ENCODE measurements around the gene DLX5.
A peak's percentile ranks its signal among the peaks of the same experiment; 100 is the strongest.
"Not testable (repeated sequence)": the region's sequence is repeated elsewhere in the genome, so short reads cannot be mapped to it uniquely, and the experiment has no call there.

DLX5 gene

DNA sequence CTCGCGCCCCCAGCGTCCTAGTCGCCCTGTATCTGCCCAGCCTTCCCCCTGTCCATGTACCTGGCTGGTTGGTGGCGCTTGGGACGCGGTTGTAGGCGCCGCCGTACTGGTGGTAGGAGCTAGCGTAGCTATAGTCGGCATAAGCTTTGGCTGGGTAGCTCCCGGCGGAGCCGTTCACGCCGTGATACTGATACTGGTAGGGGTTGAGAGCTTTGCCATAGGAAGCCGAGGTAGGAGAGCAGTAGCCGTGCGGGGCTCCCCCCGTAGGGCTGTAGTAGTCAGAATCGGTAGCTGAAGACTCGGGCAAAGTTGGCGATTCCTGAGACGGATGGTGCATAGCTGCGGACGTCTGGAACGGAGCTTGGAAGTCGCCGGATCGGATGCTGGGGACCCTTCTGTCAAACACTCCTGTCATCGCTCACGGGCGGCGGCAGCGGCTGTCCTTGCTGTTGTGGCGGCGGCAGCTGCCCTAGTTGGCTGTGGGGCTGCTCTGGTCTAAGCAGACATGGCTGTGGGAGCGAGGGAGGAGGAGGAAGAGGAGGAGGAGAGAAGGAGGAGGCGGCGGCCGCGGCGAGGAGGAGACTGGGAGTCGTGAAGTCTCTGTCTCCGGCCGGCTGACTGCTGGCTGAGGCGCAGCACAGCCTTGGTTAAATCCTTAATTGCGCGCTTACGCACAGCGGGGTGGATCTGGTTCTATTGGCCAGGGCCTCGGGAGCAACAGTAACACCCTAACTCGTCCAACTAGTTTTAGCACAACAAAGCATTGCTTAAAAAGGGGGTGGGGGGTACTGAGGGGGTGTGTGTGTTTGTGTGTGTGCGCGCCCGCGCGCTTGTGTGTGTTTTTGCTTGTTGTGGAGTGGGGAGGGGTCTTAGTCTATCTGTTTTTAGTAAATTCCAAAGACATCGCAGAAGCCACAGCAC, at the start of gene DLX5:
TSS of gene DLX5 (minus strand) at position 623 of the 921 bp plus-strand sequence. CDS start at position 415, 208 bp downstream.
- no peak for DNase-seq

DNA sequence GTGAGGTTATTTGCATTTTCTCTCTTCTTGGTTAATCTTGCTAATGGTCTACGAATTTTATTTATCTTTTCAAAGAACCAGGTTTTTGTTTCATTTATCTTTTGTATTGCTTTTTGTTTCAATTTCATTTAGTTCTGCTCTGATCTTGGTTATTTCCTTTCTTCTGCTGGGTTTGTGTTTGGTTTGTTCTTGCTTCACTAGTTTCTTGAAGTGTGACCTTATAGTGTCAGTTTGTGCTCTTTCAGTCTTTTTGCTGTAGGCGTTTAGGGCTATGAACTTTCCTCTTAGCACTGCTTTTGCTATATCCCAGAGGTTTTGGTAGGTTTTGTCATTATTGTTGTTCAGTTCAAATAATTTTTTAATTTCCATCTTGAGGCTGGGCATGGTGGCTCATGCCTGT, 47.4 kb upstream of the DLX5 start:
- not testable (repeated sequence) for DNase-seq

DNA sequence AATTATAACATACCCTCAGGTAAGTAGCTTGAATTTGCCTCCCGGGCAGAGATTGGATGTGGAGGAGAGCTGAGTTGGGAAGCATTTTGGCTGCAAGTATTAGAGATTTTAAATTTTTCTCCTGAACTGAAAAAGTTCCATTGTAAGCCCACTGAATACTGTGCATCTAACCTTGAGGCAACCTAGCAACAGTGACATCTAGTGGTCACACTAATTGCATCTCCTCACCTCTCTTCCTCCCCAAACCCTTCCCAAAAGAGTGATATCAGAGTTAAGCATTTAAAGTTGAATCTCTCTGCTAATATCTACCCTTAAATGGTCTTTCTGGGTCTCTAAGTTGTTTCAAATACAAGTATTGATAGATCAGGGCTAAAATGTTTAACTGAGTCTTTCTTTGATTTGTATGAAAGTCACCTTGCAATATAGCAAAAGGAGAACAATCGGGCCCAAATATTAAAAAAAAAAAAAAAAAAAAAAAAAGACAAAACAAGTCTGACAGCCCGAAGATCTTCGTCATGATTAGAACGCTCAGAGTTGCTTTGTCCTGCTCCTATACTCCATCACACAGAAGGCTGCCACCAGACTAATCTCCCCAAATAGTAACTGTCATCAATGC, 40.4 kb upstream of the DLX5 start:
- no peak for DNase-seq

DNA sequence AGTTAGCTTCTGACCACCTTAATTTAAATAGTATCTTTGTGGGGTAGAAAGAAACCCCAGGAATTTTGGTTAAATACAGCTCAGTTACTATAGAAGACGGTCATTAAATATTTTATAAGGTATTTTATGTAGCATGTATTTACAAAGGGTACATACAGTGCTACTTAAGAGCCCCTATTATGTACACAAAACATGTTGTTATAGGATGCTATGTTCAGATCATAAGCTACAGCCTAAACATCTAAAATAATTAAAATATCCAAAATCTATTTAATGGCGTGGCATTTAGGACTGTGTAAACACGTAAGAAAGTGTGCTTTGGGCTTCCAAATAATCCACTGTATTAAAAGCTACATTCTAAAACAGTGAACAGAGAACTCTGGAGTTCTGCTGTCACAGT, 39.4 kb upstream of the DLX5 start:
- DNase-seq = no peak

DNA sequence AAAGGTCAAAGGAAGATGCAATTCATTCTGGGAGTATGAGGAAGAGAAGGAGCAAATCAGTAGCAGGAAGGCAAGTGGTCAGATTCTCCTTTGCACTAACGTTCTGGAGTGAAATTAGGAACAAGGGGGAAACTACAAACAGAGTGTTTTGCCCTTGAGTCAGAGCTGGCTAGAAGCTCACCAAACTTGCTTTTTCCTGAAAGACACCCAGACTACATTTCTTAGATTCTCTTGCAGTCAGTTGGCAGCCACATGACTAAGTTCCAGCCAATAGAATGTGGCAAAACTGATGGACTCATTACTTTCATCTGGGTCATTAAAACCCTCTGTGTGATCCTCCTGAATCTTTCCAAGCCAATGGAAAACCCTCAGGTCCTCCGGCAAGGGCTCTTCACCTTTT, 18.6 kb upstream of the DLX5 start:
- DNase-seq = no peak

DNA sequence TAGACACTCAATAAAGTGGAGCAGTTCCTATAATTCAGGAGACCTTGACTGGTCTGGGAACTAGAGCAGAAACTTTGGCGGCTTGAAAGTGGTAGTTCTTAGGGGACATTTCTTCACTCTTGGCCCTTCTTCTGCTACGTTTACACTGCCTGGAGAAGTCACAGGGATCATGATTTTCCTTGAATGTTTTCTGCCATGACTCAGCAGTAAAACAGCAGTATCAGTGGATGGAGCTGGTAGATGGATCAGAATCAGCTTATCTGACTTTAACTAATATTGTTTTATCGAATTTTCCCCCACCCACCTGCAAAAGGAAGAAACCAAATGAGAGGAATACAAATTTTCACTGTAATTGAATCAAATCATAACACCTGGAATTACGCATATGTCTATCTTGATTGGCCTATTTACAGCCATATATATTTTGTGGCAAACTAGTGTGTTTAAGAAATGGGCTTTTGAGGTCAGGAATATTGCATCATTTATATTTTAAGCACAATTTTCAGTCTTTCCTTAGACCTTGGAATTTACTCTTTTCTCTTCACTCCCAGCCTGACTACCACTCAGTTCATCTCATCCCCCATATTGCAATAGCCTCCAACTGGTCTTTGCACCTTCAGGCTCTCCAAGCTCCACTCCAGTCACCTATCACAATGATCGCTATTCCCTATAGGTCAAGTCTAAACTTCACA, 14.9 kb upstream of the DLX5 start:
- DNase-seq = no peak

DNA sequence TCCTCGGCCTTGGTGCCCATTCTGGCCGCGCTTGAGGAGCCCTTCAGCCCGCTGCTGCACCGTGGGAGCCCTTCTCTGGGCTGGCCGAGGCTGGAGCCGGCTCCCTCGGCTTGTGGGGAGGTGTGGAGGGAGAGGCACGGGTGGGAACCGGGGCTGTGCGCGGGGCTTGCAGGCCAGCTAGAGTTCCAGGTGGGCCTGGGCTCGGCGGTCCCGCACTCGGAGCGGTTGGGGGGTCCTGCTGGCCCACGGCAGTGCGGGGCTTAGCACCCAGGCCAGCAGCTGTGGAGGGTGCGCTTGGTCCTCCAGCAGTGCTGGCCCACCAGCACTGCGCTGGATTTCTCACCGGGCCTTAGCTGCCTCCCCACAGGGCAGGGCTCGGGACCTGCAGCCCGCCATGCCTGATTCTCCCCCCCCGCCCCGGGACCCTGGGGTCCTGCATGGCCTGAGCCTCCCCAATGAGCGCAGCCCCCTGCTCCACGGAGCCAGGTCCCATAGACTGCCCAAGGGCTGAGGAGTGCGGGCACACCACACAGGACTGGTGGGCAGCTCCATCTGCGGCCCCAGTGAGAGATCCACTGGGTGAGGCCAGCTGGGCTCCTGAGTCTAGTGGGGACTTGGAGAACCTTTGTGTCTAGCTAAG, 9.7 kb upstream of the DLX5 start:
- DNase-seq = not testable (repeated sequence)

DNA sequence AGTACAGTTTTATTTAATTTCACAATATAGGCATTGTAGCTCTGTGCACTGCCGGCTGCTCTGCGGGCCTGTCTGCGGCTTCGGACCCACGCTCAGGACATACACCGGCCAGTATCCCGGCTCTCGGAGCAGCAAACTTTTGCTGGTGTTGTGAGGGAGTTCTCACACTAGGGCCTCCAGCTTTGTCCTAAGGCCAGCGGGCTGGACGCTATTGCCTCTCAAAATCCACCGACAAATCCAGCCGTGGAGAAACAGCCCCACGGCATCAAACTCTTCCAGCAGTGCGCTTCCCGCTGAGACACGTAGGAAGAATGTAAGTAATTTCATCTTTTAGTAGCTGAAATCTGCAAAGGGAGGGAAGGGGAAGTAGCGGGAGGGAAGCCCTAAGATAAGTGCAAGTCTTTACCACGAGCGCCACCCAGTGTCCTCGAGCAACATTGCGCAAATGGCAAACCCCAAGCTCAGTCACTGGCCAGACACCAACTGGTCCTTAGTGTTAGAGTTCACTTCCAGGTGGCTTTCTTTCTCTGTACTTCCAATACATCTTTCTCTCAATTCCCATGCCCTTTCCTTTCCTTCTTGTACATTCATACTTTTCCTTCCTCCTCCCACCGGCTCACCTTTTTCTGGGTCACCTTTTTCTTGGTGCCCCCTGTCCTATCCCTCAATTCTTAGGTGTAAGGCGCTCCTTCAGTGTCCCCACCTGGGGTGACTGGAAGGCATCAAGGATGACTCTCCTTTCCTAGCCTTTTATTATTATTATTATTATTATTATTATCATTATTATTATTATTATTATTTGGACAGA, 3.0 kb upstream of the DLX5 start:
- DNase-seq = peak; percentile 63

DNA sequence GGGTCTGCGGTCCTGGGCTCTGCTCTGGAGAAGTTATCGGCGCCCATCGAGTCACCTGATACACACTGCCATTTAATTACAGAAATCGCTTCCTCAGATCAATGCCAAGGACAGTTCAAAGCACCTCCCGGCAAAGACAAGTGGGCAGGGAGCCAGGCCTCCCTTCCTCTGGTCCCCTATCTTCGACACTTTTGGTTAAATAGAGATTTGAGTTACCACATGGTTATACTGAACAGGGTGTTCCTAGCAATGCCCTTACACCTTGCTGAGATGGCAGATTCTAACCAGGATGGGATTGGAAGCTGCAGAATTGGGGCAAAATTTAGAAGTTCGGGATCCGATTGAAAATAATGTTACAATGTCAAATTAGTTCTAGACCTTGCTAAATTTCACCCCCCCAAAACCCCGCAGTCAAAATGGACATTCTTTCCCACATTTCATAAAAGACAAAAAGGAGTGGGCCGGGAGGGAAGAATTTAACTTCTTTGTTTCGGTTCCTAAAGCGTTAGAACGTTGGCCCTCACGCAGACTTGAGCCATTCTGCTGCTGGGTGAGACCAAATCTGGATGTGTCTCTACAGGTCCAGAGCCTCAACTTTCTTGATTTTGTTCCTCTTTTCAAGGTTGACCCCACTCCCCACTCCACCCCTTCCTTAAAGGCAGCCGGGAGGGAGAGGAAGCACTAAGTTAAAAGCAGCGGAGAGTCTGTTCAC, 2.2 kb upstream of the DLX5 start:
- no peak for DNase-seq

DNA sequence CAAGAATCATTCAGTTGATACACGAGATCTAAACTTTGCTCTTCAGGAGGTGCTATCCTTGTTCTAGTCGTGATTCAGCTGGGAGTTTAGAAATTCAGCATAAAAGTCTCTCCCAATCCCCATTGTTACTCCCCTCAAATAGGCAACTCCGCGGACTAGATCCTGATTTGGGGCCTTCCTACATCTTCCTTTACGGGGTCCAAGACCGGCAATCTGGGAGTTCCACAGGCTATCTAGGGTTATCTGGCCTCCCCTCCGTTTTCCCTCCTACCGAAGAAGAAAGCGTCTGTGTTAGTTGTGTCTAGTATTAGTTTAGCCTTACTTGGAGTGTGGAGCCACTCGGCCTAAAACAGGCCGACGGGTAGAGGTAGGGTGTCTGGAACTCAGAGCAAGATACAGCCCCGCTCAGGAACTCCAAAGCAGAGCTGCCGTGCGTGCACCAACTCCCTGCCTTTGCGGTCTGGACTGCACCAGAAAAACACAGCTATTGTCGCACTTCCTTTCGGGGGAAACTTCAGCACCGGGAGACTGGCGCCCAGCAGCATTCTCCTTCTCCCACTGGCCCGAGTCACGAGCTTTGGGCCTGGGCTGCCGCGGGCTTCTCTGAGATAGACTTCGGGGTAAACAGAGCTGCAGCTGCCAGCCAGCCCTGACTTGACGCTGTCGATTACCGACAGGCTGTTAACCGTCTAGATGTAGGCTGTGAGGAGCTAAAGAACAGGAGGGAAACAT, 1.5 kb upstream of the DLX5 start:
- DNase-seq = no peak

DNA sequence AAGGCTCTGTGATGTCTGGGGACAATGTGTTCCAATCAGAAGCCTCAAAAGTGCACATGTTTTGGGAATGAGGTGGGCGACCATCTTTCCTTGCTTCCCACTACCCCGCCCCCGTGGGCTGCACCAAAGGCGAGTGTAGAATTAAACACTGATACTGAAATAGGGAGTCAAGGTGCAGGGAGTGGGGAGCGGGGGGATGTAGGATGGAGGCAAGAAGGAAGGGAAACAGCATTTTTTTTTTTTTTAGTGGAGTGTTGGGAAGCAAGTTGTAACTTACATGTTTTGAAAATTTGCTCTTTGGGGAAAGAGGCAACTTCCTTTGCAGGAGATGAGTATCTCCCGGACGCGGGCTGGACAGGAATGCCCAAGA, 484 bp upstream of the DLX5 start:
- DNase-seq = no peak

DNA sequence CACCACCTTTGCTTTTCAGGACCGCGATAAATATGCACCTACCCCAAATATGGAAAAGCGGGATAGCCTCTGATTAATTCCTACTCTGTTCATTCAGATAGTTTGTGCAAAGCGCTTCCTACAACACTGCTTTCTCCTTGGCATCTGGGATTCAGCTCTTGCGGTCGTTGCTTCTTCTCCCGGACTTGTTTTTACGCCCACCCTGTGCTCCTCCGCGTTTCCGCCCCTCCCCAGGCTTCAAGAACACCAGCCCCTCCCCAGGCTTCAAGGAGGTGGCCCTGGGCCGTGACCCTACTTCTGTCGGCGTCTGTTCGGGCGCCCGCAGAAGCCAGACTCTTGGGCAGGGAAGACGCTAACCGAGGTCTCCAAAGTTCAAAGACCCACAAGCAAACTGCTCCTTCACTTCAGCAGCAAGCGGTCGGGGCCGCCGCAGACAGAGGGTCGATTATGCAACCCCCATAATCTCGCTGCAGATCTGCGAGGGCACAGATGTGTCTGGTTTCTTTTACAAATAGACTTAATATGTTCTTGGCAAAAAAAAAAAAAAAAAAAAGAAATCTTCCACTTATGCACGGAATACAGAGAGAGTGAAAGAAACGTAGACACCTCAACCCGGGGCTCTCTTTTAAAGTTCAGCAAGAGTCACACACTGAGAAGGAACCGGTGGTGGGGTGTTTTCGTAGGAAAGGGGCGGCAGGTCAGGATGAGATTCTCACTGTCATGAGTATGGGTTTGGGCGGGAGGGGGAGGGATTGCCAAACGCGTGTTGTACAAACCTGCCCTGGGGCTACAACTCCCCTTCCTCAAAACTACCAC, 1.9 kb downstream of the DLX5 start:
- DNase-seq = no peak

DNA sequence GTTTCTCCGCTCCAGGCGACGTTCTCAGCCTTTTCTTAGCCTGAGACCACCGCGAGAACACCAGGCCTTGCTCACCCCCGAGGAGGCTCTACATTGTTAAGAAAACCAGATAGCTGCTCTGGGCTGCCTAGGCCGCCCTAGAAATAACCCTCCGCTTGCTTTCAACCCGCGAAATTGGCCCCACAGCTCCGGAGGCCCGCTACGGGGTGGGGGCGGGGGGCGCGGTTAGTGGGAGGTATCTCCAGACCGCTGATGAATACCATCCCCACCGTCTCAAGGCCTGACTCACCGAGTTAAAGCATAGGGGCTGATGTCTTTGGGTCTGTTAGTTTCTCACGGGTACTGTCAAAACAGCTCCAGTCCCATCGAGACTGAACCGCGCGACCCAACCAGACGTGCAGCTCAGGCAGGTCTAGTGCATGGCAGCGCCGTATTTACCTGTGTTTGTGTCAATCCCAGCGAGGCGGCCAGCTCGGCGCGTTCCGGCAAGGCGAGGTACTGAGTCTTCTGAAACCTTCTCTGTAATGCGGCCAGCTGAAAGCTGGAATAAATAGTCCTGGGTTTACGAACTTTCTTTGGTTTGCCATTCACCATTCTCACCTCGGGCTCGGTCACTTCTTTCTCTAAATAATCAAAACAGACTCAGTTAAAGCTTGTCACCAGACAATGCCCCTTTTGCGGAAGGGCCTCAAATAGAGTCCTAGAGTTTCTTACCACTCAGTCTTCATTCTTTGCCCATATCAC, 2.7 kb downstream of the DLX5 start:
- DNase-seq = no peak

DNA sequence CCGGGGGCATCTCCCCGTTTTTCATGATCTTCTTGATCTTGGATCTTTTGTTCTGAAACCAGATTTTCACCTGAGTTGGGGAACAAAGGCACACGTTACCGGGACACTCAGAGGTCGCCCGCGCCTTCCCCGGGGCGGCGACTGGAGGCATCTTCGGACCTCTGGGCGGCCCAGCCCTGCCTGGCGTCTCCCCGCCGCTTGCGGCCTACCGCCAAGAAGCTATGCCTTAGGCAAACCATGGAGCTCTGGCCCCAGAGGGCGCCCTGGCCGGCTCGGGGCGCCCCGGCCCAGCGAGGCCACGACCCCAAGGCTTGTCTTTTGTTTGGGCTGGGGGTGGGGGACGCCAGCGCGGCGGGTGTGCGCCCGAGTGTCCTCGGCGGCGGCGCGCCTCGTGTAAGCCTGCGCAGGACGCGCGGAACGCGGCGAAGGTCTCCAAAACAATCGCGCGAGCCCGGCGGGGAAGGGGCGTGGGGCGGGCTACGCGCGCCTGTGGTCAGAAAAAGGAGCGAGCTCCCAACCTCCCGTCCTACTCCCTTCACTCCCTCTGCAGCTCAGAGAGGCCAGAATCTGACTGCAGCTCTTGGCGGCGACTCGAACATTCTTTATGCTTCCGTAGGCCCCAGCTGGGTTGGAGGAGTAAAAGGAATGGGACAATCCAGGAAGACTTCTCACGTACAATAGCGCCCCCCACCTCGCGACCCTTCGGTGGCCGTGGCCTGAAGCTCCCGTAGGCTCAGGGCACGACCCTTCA, 3.5 kb downstream of the DLX5 start:
- DNase-seq = no peak

DNA sequence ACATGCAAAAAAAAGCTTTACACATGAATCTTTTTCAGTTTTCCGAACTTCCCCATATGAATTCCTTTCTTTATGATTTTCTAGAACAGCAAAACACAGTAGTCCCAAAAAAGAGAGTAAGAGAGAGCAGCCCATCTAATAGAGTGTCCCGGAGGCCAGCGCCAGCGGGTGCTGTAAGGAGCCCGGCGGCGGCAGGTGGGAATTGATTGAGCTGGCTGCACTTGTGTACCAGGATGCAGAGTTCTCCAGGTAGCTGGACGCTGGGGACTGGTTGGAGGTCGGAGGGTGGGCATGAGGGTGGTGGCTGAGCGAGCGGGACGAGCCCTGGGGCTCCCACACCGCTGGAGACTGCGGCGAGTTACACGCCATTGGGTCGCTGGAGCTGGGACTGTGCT, 4.0 kb downstream of the DLX5 start:
- DNase-seq = no peak

DNA sequence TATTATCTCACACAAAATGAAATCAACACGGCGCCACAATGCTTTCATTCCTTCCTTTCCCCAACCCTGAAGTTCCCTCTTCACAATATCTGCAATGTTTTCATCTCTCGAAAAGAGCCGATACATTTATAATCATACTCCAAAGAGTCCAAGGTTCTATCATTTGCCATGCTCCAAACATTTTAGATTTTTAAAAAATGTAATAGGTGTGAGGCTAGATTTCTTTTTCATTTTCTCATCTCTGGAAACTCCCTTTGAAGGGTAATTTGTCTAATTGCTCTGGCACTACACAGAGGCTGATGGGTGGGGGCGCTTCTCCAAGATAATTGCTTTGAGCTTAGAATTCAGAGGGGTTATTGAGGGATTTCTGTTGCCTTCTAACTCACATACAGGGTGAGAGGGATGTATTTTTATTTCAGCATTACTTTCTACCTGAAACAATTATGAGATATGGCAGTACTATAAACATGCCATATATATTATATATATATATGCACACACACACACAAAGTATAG, 4.9 kb downstream of the DLX5 start:
- no peak for DNase-seq

DNA sequence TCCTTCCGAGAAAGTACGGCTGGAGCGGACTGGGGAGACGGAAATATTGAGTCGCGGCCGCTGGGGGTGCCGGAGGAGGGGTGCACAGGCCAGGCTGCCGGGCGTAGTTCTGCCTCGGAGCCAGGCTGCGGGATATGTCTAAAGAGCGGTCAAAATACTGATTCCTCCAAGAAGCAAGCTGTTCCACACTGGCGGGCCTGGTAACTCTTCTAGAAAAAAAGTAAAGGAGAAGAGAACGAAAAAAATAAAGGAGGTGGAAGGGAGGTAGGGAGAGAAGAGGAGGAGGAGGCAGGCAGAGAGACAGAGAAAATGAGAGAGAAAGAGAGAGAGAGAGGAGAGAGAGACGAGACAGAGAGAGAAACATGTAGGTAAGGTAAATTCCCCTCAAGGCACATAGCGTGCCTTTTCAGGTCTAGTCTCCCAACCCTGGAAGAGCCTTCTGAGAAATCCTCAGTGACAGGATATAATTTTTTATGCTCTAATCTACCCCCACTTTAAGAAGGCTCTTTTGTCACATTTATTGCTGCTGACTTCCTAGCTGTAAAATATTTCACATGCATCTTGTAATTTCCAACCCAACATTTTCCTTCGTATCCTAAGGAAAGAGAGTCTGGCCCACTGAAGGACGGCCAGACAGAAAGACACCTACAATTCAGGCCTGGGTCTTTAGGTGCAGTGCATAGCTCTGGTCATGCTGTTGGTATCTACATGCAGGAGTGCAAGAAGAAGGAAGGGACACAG, 5.7 kb downstream of the DLX5 start:
- no peak for DNase-seq

DNA sequence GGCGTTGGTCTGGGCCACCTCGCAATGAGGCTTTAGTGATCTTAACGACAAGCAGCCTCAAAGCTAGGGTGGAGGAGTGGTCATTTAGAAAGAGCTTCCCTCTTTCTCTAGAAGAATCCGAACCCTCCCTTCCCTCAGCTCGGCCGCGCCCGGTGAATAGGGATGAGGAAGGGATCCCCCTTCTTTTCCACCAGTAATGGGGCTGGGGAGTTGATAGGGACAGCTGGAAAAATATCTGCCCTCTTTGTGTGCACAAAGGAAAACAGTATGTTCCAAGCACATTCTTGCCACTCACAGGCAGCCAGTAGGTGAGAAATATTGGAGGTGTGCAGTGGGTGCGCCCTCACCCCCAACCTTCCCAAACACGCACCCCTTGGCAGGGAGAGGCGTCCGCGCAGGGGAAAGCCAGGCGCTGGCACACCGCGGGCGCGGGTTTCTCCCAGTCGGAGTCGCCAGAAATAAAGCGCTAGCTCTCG, 6.5 kb downstream of the DLX5 start:
- no peak for DNase-seq

All from stimulated activated CD4-positive, alpha-beta T cell treated with anti-CD3 and anti-CD28 coated beads, Interleukin-12 subunit alpha, Interleukin-12 subunit beta, amount 100 ng/mL, for 4 hours (primary cell).